Measurements from ENCODE around the gene GALNTL6. TPM values are rescaled to one million over a fixed set of nuclear protein-coding genes. Genes with fewer than 3 reads are reported as not detected.

GALNTL6 gene
- total and polyA plus RNA-seq, 2 donors (not counting 1 experiment from before 2014, with no cell fraction given) = 0.99 to 1.1 TPM

DNA sequence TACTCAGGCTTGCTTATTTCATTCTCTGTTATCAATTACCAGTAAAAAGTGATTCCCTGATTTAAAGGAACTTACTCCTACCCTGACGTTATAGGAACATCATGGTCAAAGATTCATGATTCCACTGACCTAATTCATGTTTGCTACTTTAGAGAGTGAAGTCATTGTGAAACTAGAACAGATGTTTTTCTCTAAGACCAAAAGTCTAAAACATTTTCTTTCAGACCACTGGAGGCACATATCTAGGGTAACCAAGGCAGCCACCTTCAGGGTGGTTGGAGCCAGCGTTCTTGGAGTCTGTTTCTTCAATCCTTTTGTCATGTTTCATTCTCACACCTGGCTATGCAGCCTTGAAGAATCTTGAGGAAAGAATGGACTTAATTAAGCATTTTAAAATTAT, 77.8 kb downstream of the GALNTL6 start:
- Mint-ChIP-seq H3K4me1 (no peaks in the 10 kb centered on the region), H3K4me3 (no peak overlapping the region), H3K27me3 (no peaks in the 10 kb centered on the region), H3K27ac (no peak overlapping the region), H3K9me3 (ENCODE audit: insufficient read depth) (no peaks in the 10 kb centered on the region)
- no peaks in the 10 kb centered on the region for H3K4me1 ChIP-seq (ENCODE audit: control insufficient read depth in 2 of 2, insufficient read depth in 2 of 2, low read length in 2 of 2)
- H3K36me3 ChIP-seq (replicated peaks in 1 of 2; ENCODE audit: control extremely low read depth in 1 of 2, control insufficient read depth in 1 of 2, extremely low read depth in 1 of 2, insufficient read depth in 2 of 2, low read length in 1 of 2) = no peaks in the 10 kb centered on the region
- intact Hi-C loops (cut with micrococcal nuclease) = no loop called here
- no peaks in the 10 kb centered on the region for H3K27me3 ChIP-seq (replicated peaks in 1 of 4; ENCODE audit: control extremely low read depth in 1 of 4, control insufficient read depth in 3 of 4, insufficient read depth in 4 of 4, low read length in 3 of 4)
- DNase-seq (no peak), ATAC-seq (ENCODE audit: low read depth) (no peak)
- no peaks in the 10 kb centered on the region for H3K9me3 ChIP-seq (ENCODE audit: control extremely low read depth in 1 of 3, control insufficient read depth in 2 of 3, insufficient read depth in 1 of 3, low read length in 2 of 3)
- H4K20me1 ChIP-seq (ENCODE audit: control insufficient read depth, insufficient read depth, low read length, poor library complexity, severe bottlenecking) = no peaks in the 10 kb centered on the region
- H3K9ac ChIP-seq (ENCODE audit: low read length) = no peak overlapping the region
- ChIA-PET CTCF (no interaction called here), POLR2A (no interaction called here)
- H3K27ac ChIP-seq (ENCODE audit: low read length in 2 of 2) = no peak overlapping the region
- no peak overlapping the region for H2AFZ ChIP-seq (ENCODE audit: insufficient read depth, low read depth, low read length, poor library complexity, severe bottlenecking)
- no CpG with 5 or more reads among the region's 2 CpGs for WGBS (ENCODE audit: insufficient coverage)
- no peak overlapping the region for H3K4me3 ChIP-seq (ENCODE audit: control extremely low read depth in 1 of 5, extremely low read depth in 1 of 5, insufficient read depth in 1 of 5, low read depth in 2 of 5, low read length in 4 of 5)
- H3K79me2 ChIP-seq (ENCODE audit: control insufficient read depth, insufficient read depth, low read length) = no peaks in the 10 kb centered on the region
- TF ChIP-seq EZH2 (IDR thresholded peaks at IDR 0.05; ENCODE audit: borderline replicate concordance, insufficient read depth, low read depth, low read length, poor library complexity, severe bottlenecking) = no peak
- TF ChIP-seq, protein P1, sequence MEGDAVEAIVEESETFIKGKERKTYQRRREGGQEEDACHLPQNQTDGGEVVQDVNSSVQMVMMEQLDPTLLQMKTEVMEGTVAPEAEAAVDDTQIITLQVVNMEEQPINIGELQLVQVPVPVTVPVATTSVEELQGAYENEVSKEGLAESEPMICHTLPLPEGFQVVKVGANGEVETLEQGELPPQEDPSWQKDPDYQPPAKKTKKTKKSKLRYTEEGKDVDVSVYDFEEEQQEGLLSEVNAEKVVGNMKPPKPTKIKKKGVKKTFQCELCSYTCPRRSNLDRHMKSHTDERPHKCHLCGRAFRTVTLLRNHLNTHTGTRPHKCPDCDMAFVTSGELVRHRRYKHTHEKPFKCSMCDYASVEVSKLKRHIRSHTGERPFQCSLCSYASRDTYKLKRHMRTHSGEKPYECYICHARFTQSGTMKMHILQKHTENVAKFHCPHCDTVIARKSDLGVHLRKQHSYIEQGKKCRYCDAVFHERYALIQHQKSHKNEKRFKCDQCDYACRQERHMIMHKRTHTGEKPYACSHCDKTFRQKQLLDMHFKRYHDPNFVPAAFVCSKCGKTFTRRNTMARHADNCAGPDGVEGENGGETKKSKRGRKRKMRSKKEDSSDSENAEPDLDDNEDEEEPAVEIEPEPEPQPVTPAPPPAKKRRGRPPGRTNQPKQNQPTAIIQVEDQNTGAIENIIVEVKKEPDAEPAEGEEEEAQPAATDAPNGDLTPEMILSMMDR (IDR thresholded peaks at IDR 0.05) = no peak
- no peak overlapping the region for H3K4me2 ChIP-seq (replicated peaks; ENCODE audit: low read depth, low read length, poor library complexity, severe bottlenecking)

DNA sequence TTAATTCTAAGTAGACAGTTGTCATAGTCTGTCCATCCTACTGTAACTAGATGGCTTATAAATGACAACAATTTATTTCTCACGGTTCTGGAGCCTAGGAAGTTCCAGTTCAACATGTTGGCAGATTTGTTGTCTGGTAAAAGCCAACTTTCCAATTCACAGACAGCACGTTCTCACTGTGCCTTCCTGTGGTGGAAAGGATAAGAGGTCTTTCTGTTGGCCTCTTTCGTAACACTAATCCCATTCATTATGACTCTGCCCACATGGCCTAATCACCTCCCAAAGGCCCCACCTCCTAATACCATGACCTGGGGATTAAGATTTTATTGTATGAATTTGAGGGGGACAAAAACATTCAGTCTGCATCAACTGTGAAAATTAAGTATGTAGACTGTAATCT, 83.2 kb downstream of the GALNTL6 start:
- no peaks in the 10 kb centered on the region for H3K4me1 Mint-ChIP-seq
- H3K36me3 ChIP-seq (replicated peaks in 1 of 2; ENCODE audit: control extremely low read depth in 1 of 2, control insufficient read depth in 1 of 2, extremely low read depth in 1 of 2, insufficient read depth in 2 of 2, low read length in 1 of 2) = no peaks in the 10 kb centered on the region
- H4K20me1 ChIP-seq (ENCODE audit: control insufficient read depth, insufficient read depth, low read length, poor library complexity, severe bottlenecking) = no peaks in the 10 kb centered on the region
- POLR2A ChIA-PET = no interaction called here
- H2AFZ ChIP-seq (ENCODE audit: insufficient read depth, low read depth, low read length, poor library complexity, severe bottlenecking) = no peak overlapping the region
- DNase-seq (no peak), ATAC-seq (ENCODE audit: low read depth) (no peak)
- H3K27ac Mint-ChIP-seq = no peak overlapping the region
- intact Hi-C loops (cut with micrococcal nuclease) = no loop called here
- H3K4me1 ChIP-seq (ENCODE audit: control insufficient read depth in 2 of 2, insufficient read depth in 2 of 2, low read length in 2 of 2) = no peaks in the 10 kb centered on the region
- H3K9ac ChIP-seq (ENCODE audit: low read length) = no peak overlapping the region
- no peak for TF ChIP-seq EZH2 (IDR thresholded peaks at IDR 0.05; ENCODE audit: borderline replicate concordance, insufficient read depth, low read depth, low read length, poor library complexity, severe bottlenecking)
- TF ChIP-seq, protein P1 (IDR thresholded peaks at IDR 0.05) = no peak
- no CpG with 5 or more reads among the region's 3 CpGs for WGBS (ENCODE audit: insufficient coverage)
- H3K9me3 ChIP-seq (ENCODE audit: control extremely low read depth in 1 of 3, control insufficient read depth in 2 of 3, insufficient read depth in 1 of 3, low read length in 2 of 3) = peaks cover 0 to 5% (median 1%) of the 10 kb centered on the region in 3 donors
- H3K27me3 ChIP-seq (replicated peaks in 1 of 4; ENCODE audit: control extremely low read depth in 1 of 4, control insufficient read depth in 3 of 4, insufficient read depth in 4 of 4, low read length in 3 of 4) = no peaks in the 10 kb centered on the region
- peaks cover 2% of the 10 kb centered on the region for H3K9me3 Mint-ChIP-seq (ENCODE audit: insufficient read depth)
- CTCF ChIA-PET = no interaction called here
- no peak overlapping the region for H3K4me3 Mint-ChIP-seq
- H3K79me2 ChIP-seq (ENCODE audit: control insufficient read depth, insufficient read depth, low read length) = no peaks in the 10 kb centered on the region
- no peak overlapping the region for H3K4me2 ChIP-seq (replicated peaks; ENCODE audit: low read depth, low read length, poor library complexity, severe bottlenecking)
- no peak overlapping the region for H3K27ac ChIP-seq (ENCODE audit: low read length in 2 of 2)
- no peaks in the 10 kb centered on the region for H3K27me3 Mint-ChIP-seq
- H3K4me3 ChIP-seq (ENCODE audit: control extremely low read depth in 1 of 5, extremely low read depth in 1 of 5, insufficient read depth in 1 of 5, low read depth in 2 of 5, low read length in 4 of 5) = no peak overlapping the region
